HG03103 (cell line): ENCODE results near the gene GALK1.
"Not testable (repeated sequence)": the region's sequence is repeated elsewhere in the genome, so short reads cannot be mapped to it uniquely, and the experiment has no call there.

ENCODE experiments used
- ATAC-seq: cut with Tn5 transposase; IDR thresholded peaks from one replicate; pipeline ENCODE4 v1.9.1; 2021; ENCODE audit warnings: low read depth; ENCODE audit not compliant: unreplicated experiment

The GALK1 gene

GRCh38 chr17:75764711-75765421, at the start of gene GALK1:
Gene GALK1, minus strand, starts transcription at chr17:75765192. Its CDS starts 56 bp downstream, at chr17:75765136.
- peak; percentile 65 for ATAC-seq

- ATAC-seq = no peak
Observed at GRCh38 chr17:75814021-75814395, 49.0 kb upstream of the GALK1 start.

- ATAC-seq = no peak
Observed at GRCh38 chr17:75813081-75814020, 48.4 kb upstream of the GALK1 start.

- no peak for ATAC-seq
Observed at GRCh38 chr17:75812096-75813013, 47.4 kb upstream of the GALK1 start.

- ATAC-seq = no peak
Observed at GRCh38 chr17:75811174-75811573, 46.2 kb upstream of the GALK1 start.

- ATAC-seq = not testable (repeated sequence)
Observed at GRCh38 chr17:75810756-75811155, 45.8 kb upstream of the GALK1 start.

GRCh38 chr17:75810216-75810615, 45.2 kb upstream of the GALK1 start:
- ATAC-seq = no peak

- ATAC-seq = no peak
Observed at GRCh38 chr17:75809631-75810111, 44.7 kb upstream of the GALK1 start.

GRCh38 chr17:75808905-75809621, 44.1 kb upstream of the GALK1 start:
- no peak for ATAC-seq

- no peak for ATAC-seq
Observed at GRCh38 chr17:75808549-75808904, 43.5 kb upstream of the GALK1 start.

- no peak for ATAC-seq
Observed at GRCh38 chr17:75807861-75808260, 42.9 kb upstream of the GALK1 start.

- no peak for ATAC-seq
Observed at GRCh38 chr17:75806822-75807500, 42.0 kb upstream of the GALK1 start.

GRCh38 chr17:75803883-75804282, 38.9 kb upstream of the GALK1 start:
- no peak for ATAC-seq

GRCh38 chr17:75799402-75799801, 34.4 kb upstream of the GALK1 start:
- ATAC-seq = no peak

- ATAC-seq = no peak
Observed at GRCh38 chr17:75795820-75796607, 31.0 kb upstream of the GALK1 start.

GRCh38 chr17:75793460-75793859, 28.5 kb upstream of the GALK1 start:
- ATAC-seq = no peak

GRCh38 chr17:75791254-75791653, 26.3 kb upstream of the GALK1 start:
- no peak for ATAC-seq

- peak; percentile 3 for ATAC-seq
Observed at GRCh38 chr17:75785016-75785890, 20.3 kb upstream of the GALK1 start.
